Measurements from ENCODE around the gene AGL. TPM values are rescaled to one million over a fixed set of nuclear protein-coding genes. Genes with fewer than 3 reads are reported as not detected.

The AGL gene
- total and polyA plus RNA-seq, 10 of the 15 experiments (the other 5 are each of a cell fraction or from before 2014, with no cell fraction given), result 5.6 to 21.6 (median 13.7) TPM

DNA sequence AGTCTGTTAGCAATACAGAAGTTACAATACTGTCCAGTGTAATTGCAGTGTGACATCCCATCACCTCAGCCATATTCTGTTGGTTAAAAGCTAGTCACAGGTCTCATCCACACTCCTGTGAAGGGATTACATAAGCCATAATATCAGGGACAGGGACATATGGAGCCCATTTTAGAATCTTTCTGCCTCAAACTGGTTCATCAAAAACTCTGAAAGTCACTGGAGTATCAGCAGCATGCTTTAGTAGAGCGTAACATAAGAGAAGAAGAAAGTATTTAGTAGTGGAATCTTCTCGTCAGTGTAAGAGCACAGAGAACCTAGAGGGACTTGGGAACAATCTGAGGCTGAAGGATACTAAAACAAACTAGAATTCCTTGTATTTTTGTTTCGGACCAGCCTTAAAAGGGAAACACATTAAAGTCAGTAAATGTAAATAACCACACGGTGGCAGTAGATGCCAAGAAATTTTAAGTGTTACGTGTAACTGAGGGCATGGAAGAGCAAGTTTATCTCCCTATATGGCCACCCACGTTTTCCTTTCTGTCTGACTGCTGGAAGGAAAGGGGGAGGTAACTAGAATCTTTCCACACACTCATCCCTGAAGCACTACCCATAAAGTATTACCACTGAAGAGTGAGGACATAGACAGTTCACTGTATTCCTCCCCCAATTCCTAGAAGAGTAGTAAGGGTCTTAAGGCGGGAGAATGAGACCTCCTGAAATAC, 41.6 kb upstream of the AGL start (continued):
- TF ChIP-seq POU2F2 (IDR thresholded peaks at IDR 0.05; ENCODE audit: borderline replicate concordance, low read depth, low read length) (no peak), PAX8 (IDR thresholded peaks at IDR 0.05) (no peak), LARP7 (IDR thresholded peaks at IDR 0.05) (no peak), KLF5 (IDR thresholded peaks at IDR 0.05; ENCODE audit: partially characterized antibody) (no peak), FOXK2 (IDR thresholded peaks at IDR 0.05) (peak; percentile 52; the same call in 1 of the 2 replicates), FOXM1 (IDR thresholded peaks at IDR 0.05; ENCODE audit: low read depth, low read length) (0 out of 2 replicates have a peak, but pooled peaks have one; percentile 44), TCF3 (IDR thresholded peaks at IDR 0.05; ENCODE audit: borderline replicate concordance, insufficient read depth, low read depth, low read length) (no peak), IKZF2 (IDR thresholded peaks at IDR 0.05) (peak; percentile 62 to 67; a peak in 3 of 4 replicates), IKZF1 (conservative IDR thresholded peaks at IDR 0.05) (peak; percentile 52; the same call in 1 of the 2 replicates), RAD21 (IDR thresholded peaks at IDR 0.05; ENCODE audit: insufficient read depth, low read depth, low read length) (peak; percentile 85), CHD2 (IDR thresholded peaks at IDR 0.05; ENCODE audit: borderline replicate concordance, low read depth, low read length) (no peak)

DNA sequence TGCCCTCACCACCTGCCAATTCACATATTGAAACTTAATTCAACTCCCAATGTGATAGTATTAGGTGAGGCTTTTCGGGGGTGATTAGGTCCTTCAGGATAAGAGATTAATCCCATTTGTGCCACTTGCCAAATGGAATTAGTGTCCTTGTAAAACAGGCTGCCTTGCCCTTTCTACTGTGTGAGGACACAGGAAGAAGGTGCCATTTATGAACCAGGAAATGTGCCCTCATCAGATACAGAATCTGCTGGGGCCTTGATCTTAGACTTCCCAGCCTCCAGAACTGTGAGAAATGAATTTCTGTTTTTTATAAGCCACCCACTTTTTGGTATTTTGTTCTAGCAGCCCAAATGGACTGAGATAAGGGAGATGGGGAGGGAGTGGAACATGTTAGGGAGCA, 39.1 kb upstream of the AGL start:
- no TSS peak for BruUV-seq (replicated peaks)
- ChIA-PET POLR2A (no interaction called here), CTCF (interaction anchor here (0.8 to 2.0 kb wide), 5 partner anchors 644 to 1058 kb away, joined by 3 to 14 read pairs (median 6); partner anchors contain the start of gene GPR88), SMC1A (ENCODE audit: uncharacterized antibody, unreplicated experiment) (interaction anchor here (0.8 to 2.0 kb wide), 4 partner anchors 11 to 648 kb away, joined by 3 to 9 read pairs (median 5); no protein-coding TSS in a partner anchor), RAD21 (ENCODE audit: unreplicated experiment) (interaction anchor here (0.9 to 1.6 kb wide), 5 partner anchors 222 to 1058 kb away, joined by 3 to 7 read pairs (median 4); no protein-coding TSS in a partner anchor)
- peak overlapping the region; percentile 26; the same call in 1 of the 2 replicates for H2AFZ ChIP-seq (ENCODE audit: control insufficient read depth, low read depth, low read length)
- no peak overlapping the region for H3K9ac ChIP-seq (ENCODE audit: control insufficient read depth, insufficient read depth, low read length)
- in situ Hi-C loops (cut with MboI), result loop anchor here (5.0 kb wide), 2 partner anchors 646 to 1056 kb away; no protein-coding TSS in a partner anchor
- no peak overlapping the region for H3K4me2 ChIP-seq (ENCODE audit: control insufficient read depth, insufficient read depth)
- H3K4me1 ChIP-seq (ENCODE audit: control insufficient read depth, insufficient read depth, low read length), result peaks cover 10% of the 10 kb centered on the region
- TF ChIP-seq TBL1XR1 (IDR thresholded peaks at IDR 0.05; ENCODE audit: low read depth, low read length) (no peak), RB1 (IDR thresholded peaks at IDR 0.05; ENCODE audit: borderline replicate concordance) (no peak), MYC (IDR thresholded peaks at IDR 0.05; ENCODE audit: insufficient read depth, insufficient read length, insufficient replicate concordance, low read length, severe bottlenecking) (no peak), RELA (IDR thresholded peaks at IDR 0.05; ENCODE audit: borderline replicate concordance, partially characterized antibody) (no peak), RCOR1 (conservative IDR thresholded peaks at IDR 0.05; ENCODE audit: low read depth, low read length) (no peak), BHLHE40 (IDR thresholded peaks at IDR 0.05; ENCODE audit: borderline replicate concordance in 1 of 2, low read depth in 2 of 2, low read length in 1 of 2) (no peak), IKZF1 (conservative IDR thresholded peaks at IDR 0.05) (no peak), KAT2A (conservative IDR thresholded peaks at IDR 0.05; ENCODE audit: control insufficient read depth, low read depth, low read length) (no peak), STAT3 (IDR thresholded peaks at IDR 0.05; ENCODE audit: low read depth, low read length) (no peak), RUNX3 (IDR thresholded peaks at IDR 0.05; ENCODE audit: low read length) (no peak), YY1 (IDR thresholded peaks at IDR 0.05; ENCODE audit: low read depth, low read length) (no peak)
- TF ChIP-seq, protein P1, sequence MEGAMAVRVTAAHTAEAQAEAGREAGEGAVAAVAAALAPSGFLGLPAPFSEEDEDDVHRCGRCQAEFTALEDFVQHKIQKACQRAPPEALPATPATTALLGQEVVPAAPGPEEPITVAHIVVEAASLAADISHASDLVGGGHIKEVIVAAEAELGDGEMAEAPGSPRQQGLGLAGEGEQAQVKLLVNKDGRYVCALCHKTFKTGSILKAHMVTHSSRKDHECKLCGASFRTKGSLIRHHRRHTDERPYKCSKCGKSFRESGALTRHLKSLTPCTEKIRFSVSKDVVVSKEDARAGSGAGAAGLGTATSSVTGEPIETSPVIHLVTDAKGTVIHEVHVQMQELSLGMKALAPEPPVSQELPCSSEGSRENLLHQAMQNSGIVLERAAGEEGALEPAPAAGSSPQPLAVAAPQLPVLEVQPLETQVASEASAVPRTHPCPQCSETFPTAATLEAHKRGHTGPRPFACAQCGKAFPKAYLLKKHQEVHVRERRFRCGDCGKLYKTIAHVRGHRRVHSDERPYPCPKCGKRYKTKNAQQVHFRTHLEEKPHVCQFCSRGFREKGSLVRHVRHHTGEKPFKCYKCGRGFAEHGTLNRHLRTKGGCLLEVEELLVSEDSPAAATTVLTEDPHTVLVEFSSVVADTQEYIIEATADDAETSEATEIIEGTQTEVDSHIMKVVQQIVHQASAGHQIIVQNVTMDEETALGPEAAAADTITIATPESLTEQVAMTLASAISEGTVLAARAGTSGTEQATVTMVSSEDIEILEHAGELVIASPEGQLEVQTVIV (IDR thresholded peaks at IDR 0.05; ENCODE audit: borderline replicate concordance, partially characterized antibody), result no peak
- WGBS (ENCODE audit: insufficient coverage, insufficient replicate concordance, low lambda C conversion rate, missing lambda C conversion rate), result 93% methylated on average over 1 of the region's 1 CpG
- no peaks in the 10 kb centered on the region for H3K36me3 ChIP-seq (ENCODE audit: control insufficient read depth in 2 of 2, insufficient read depth in 2 of 2, low read length in 1 of 2)
- no peaks in the 10 kb centered on the region for H3K79me2 ChIP-seq (ENCODE audit: control insufficient read depth, insufficient read depth, low read length)
- FAIRE-seq (no peak), ATAC-seq (no peak), DNase-seq (ENCODE audit: low read depth, low spot score) (no peak)
- no peak overlapping the region for H3K4me3 ChIP-seq
- H3K27ac ChIP-seq (ENCODE audit: control insufficient read depth, insufficient read depth), result no peak overlapping the region
- H3K27me3 ChIP-seq (replicated peaks in 1 of 2; ENCODE audit: control insufficient read depth in 2 of 2, insufficient read depth in 2 of 2, low read length in 1 of 2), result no peaks in the 10 kb centered on the region
- H4K20me1 ChIP-seq (ENCODE audit: control insufficient read depth, insufficient read depth), result no peaks in the 10 kb centered on the region
- intact Hi-C loops (cut with micrococcal nuclease; ENCODE audit: unreplicated experiment), result loop anchor here (5.0 kb wide), 1 partner anchor 51 kb away; no protein-coding TSS in a partner anchor
- no peaks in the 10 kb centered on the region for H3K9me3 ChIP-seq (replicated peaks; ENCODE audit: control insufficient read depth, insufficient read depth, low read length)

All from GM12878 (cell line).